GOT3 (cell line): ENCODE results near the gene ZBTB12.
"Not testable (repeated sequence)": the region's sequence is repeated elsewhere in the genome, so short reads cannot be mapped to it uniquely, and the experiment has no call there.

Experiments
- DNase-seq: peaks from one replicate; lab custom pipeline; 2025; ENCODE audit warnings: mixed read lengths; lab: John Stamatoyannopoulos, UW

Gene ZBTB12

GRCh38 chr6:31874836-31875572, 26.9 kb downstream of the ZBTB12 start:
- no peak for DNase-seq

GRCh38 chr6:31874084-31874670, 27.7 kb downstream of the ZBTB12 start:
- DNase-seq: no peak

DNA sequence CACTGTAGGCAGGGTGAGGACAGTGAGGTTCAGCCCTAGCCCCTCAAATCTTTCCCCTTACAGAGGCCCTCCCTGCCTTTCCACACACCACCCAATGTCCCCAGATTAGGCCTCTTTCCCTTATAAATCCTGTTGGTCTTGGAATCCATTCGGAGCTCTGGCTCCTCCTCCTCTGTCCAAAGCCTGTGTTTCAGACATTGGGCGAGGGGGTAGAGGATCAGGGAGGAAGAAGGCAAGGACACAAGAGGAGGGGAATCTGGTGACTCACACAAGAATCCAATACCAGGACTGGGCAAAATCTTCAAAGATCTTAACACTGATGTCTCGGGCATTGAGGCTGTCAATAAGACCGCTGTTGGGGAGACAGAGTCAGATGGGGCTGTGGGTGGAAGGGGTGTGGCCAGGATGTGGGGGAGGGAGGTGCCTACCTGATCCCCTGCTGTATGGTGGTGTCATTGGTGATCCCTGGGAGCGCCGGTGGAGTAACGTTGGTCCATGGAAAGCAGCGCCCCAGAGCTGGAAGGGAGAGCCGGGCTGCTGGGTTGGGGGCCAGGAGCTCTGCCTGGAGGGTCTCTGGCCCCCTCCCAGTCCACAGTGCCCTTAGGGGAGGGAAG, 30.7 kb downstream of the ZBTB12 start:
- DNase-seq: no peak

DNA sequence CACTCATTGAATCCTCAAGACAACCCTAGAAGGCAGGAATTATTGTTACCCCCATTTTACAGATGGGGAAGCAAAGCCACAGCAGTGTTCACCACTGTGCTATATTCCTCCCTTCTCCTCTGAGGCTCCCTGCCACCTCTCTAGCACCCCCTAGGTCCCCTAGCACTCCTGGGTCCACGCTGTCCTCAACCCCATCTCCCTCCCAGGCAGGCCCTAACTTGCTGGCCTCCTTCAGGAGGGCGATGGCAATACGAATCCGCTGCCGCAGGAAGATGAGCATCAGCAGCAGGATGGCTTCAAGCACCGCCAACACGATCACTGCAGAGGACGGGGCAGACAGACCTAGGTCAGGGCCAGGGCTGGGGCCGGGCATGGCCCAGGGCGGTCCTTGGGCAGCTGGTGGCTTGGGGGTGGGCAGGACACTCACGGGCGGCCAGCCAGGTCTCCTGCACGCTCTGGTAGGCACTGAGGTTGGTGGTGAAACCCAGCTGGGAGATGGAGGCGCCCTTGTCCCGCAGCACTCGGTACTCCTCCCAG, 31.4 kb downstream of the ZBTB12 start:
- DNase-seq: no peak

GRCh38 chr6:31869343-31869742, 32.5 kb downstream of the ZBTB12 start:
- no peak for DNase-seq

DNA sequence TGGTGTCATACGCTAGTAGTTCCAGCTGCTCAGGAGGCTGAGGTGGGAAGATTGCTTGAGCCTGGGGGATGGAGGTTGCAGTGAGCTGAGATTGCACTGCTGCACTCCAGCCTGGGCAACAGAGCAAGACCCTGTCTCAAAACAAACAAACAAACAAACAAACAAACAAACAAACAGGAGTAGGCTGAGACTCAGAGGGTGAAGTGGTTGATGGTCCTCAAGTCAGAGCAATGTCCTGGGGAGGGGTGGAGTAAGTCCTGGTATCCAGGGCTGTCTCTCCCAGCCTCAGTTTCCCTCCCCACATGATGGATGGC, 33.3 kb downstream of the ZBTB12 start:
- not testable (repeated sequence) for DNase-seq

DNA sequence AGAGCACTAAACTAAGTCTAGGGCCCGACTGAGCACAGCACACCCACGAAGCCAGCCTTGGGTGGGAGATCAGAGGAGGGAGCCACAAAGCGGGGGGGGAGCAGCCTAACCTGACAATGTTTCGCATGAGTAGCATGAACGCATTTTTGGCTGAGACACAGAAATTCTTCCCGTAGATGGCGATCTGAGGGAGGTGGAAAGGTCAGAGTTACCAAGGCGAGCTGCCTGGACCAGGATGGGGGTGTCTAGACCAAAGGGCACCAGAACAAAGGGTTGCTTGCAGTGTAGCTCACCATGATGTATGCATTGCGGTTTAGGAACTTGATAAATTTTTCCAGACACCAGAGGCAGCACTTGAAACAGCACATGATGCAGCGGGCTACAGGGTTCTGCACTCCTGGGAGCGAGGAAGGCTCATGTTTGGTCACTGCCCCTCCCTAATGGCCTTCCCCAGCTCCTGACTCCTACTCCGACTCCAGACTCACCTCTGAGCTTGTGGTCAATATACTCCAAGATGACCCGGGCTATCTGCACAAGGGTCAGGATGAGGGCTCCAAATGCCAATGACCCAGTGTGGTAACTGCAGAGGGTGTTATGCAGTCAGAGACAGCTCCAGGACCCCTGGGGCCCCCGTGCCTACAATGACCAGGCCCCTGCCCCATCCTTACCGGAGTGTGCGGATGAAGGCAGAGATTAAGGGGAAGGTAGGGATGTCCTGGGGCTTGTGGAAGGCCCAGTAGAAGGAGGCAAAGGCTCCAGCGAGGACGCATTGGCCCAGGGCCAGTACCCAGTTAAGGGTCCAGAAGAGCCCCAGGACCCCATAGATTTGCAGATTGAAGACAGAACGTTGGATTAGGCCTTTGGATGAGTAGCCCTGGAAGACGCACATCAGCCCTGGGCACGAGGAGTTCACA, 36.4 kb downstream of the ZBTB12 start:
- no peak for DNase-seq

GRCh38 chr6:31864818-31865204, 37.1 kb downstream of the ZBTB12 start:
- no peak for DNase-seq

DNA sequence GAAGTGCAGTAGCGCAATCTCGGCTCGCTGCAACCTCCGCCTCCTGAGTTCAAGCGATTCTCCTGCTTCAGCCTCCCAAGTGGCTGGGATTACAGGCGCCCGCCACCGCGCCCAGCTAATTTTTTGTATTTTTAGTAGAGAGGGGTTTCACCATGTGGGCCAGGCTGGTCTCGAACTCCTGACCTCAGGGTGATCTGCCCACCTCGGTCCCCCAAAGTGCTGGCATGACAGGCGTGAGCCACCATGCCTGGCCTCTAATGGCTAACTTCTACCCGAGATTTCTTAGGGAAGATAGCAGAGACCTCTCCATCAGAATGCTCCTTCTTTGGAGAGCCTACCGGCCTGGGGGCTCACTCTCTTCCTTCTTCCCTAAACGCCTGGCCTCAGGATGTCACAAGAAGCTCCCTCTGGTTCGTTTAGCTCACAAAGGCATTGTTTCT, 37.7 kb downstream of the ZBTB12 start:
- DNase-seq: not testable (repeated sequence)

DNA sequence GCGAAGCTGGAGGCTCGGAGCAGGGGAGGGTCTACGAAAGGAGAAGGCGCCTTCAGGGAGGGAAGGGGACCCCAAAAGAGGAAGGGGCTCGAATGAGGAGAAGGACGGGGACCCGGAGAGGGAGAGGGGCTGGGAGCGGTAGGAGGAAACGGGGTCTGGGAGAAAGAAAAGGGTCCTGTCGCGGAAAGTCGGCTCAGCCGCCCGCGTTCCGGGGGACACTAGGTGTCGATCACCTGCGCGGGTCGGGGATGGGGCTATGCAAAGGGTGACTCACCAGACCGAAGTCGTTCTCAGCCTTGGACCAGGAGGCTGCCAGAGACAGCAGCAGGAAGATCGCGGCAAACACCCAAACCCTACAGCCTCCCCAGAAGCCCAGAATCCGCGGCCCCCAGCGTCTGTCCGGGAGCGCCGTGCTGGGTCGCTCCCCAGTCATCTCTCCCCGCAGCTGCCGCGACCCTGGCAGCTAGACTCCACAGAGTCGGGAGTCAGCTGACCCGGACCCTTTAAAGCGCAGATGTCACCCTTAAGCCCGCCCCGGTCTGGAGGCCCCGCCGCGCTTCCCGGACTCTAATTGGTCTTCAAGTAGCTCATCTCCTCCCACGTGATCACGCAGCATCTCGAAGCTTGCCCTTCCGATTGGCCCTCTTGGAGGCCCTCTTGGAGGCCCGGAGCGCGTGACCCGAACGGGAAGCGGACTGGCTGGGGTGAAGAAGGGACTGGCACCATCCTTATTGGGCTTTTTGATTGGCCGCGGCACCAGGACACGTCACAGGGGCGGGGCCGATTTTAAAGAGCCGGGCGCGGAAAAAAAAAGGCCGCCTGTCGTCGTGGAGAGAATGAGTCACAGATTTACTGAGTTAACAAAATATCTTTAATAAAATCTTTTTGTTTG, 39.3 kb downstream of the ZBTB12 start, which contains the start of gene NEU1:
Gene NEU1 (minus strand): TSS at position 478 of the 892 bp plus-strand sequence. CDS start 45 bp downstream, at position 433.
- peak; percentile 95 for DNase-seq

GRCh38 chr6:31861919-31862343, 40.0 kb downstream of the ZBTB12 start:
- no peak for DNase-seq

DNA sequence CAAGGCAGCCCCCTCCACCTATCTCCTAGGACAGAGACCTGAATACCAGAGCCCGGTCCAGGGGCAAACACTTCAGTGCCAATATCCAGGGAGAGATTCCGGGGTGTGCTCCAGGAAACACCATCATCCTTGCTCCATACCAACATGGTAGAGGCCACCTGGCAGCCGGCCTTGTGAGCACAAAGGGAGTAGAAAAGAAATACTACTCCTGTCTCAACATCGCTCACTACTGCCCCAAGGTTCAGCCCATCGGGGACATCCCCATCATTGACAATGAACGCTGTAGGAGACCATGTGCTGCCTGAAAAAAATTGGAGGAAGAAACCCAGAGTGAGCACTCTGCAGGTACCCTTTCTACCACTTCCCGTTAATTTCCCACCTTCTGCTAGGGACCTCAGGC, 40.7 kb downstream of the ZBTB12 start:
- no peak for DNase-seq

DNA sequence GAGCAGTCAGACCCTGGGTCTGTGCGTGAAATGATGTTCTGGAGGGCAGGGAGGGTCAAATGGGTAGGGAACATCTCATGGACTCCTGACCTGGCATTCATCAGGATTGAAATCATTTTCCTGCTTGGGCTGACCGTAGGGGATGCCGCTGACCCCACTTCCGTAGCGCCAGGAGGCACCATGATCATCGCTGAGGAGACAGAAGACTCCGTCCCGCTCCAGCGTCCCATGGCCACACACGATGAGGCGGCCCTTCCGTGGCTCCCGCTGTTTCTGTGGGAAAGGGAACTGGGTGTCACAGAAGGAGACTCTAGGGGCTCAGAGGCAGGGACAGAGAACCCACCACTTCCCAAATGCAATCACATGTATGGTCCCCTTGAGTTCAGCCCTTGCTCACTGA, 41.5 kb downstream of the ZBTB12 start:
- DNase-seq: no peak

DNA sequence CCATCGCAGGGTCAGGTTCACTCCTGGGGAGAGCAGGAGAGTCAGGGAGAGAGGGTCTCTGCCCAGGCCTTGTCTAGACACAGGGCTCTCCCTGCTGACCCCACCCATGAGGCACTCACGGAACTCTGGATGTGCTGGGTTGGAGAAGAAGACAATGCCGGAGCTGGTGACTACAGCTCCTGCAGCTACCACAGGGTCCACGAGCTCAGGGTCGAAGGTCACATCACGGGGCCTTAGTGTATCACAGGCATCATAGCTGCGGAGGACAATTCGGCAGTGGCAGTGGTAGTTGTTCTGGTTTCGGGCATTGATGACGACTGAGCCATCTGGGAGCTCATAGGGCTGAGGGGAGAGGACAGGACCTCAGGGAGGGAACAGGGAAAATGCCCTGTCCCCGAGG, 42.0 kb downstream of the ZBTB12 start:
- no peak for DNase-seq

GRCh38 chr6:31858707-31859106, 43.2 kb downstream of the ZBTB12 start:
- no peak for DNase-seq

DNA sequence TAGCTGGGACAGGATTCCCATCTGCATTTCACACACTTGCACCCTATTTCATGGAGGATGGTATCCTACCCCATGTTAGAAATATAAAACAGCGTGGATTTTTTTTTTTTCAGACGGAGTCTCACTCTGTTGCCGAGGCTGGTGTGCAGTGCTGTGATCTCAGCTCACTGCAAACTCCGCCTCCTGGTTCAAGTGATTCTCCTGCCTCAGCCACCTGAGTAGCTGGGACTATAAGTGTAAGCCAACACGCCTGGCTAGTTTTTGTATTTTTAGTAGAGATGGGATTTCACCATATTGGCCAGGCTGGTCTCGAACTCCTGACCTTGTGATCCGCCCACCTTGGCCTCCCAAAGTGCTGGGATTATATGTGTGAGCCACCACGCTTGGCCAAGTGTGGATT, 44.1 kb downstream of the ZBTB12 start:
- DNase-seq: not testable (repeated sequence)

DNA sequence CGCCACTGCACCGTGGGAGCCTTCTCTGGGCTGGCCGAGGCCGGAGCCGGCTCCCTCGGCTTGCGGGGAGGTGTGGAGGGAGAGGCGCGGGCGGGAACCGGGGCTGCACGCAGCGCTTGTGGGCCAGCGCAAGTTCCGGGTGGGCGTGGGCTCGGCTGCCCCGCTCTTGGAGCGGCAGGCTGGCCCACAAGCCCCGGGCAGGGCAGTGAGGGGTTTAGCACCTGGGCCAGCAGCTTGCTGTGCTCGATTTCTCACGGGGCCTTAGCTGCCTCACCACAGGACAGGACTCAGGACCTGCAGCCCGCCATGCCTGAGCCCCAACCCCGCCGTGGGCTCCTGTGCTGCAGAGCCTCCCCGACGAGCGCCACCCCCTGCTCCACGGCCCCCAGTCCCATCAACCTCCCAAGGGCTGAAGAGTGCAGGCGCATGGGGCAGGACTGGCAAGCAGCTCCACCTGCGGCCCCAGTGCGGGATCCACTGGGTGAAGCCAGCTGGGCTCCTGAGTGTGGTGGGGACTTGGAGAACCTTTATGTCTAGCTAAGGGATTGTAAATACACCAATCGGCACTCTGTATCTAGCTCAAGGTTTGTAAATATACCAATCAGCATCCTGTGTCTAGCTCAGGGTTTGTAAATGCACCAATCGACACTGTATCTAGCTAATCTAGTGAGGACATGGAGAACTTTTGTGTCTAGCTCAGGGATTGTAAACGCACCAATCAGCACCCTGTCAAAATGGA, 49.7 kb downstream of the ZBTB12 start:
- not testable (repeated sequence) for DNase-seq

DNA sequence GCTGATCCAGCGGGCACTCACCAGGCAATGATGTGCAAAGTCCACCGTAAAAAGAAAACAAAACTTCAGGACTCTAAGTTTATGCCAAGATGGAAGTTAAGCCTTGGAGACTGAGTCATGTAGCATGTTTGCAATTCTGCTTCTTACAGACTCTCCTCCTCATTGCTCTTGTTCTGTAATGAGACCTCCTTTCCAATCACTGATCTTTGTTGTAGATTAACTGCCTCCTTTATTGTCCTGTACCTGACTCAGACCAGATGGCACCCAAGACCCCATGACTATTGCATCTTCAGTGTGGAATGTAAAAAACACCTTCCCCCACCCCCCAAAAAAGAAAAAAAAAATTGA, 50.4 kb downstream of the ZBTB12 start:
- DNase-seq: no peak

- DNase-seq: no peak
These were observed 51.0 kb downstream of the ZBTB12 start for GRCh38 chr6:31850765-31851484.
